Hepatocyte (in vitro differentiated cells): Measurements from ENCODE around the gene COL4A2. TPM values are rescaled to one million over a fixed set of nuclear protein-coding genes. Genes with fewer than 3 reads are reported as not detected.

Source experiments
- DNase-seq: peaks from one replicate; pipeline ENCODE4 v3.0.0-alpha.2; 2016; ENCODE audit warnings: low spot score
- H2AFZ ChIP-seq: fragments of 200-600 bp; sonication (generic); 2 replicates; pipeline ENCODE4 v1.6.0; 2016; ENCODE audit warnings: antibody characterized with exemption, mild to moderate bottlenecking
- H3K27ac ChIP-seq: fragments of 200-600 bp; sonication (generic); 2 replicates; pipeline ENCODE4 v1.5.1; 2016; ENCODE audit warnings: mild to moderate bottlenecking
- H3K27me3 ChIP-seq: fragments of 200-600 bp; sonication (generic); 2 replicates; pipeline ENCODE4 v1.6.1; 2016
- H3K36me3 ChIP-seq: fragments of 200-600 bp; sonication (generic); replicated peaks from 2 replicates; pipeline ENCODE4 v1.5.1; 2016; ENCODE audit warnings: low read depth; ENCODE audit not compliant: insufficient read depth
- H3K4me1 ChIP-seq: fragments of 200-600 bp; sonication (generic); 2 replicates; pipeline ENCODE4 v1.5.1; 2016; ENCODE audit warnings: mild to moderate bottlenecking, moderate library complexity; ENCODE audit not compliant: insufficient read depth
- H3K4me2 ChIP-seq: fragments of 200-600 bp; sonication (generic); 2 replicates; pipeline ENCODE4 v1.6.0; 2016
- H3K4me3 ChIP-seq: fragments of 200-600 bp; sonication (generic); 2 replicates; pipeline ENCODE4 v1.5.1; 2016; ENCODE audit warnings: mild to moderate bottlenecking
- H3K79me2 ChIP-seq: fragments of 200-600 bp; sonication (generic); 2 replicates; pipeline ENCODE4 v1.6.0; 2017; ENCODE audit warnings: mild to moderate bottlenecking
- H3K9me2 ChIP-seq: fragments of 200-600 bp; sonication (generic); replicated peaks from 2 replicates; pipeline ENCODE4 v1.6.0; 2017; ENCODE audit warnings: mild to moderate bottlenecking; ENCODE audit not compliant: insufficient read depth
- H3K9me3 ChIP-seq: fragments of 200-600 bp; sonication (generic); 2 replicates; pipeline ENCODE4 v1.5.1; 2016; ENCODE audit warnings: low read depth, mild to moderate bottlenecking
- H4K20me1 ChIP-seq: fragments of 200-600 bp; sonication (generic); 2 replicates; pipeline ENCODE4 v1.6.0; 2016; ENCODE audit warnings: mild to moderate bottlenecking; ENCODE audit not compliant: insufficient read depth, poor library complexity, severe bottlenecking
- CTCF ChIP-seq: fragments of 200-600 bp; sonication (generic); IDR thresholded peaks from 2 replicates; pipeline ENCODE4 v1.5.1; 2016; ENCODE audit warnings: antibody characterized with exemption, mild to moderate bottlenecking; ENCODE audit not compliant: poor library complexity
- EZH2 ChIP-seq: fragments of 200-600 bp; sonication (generic); IDR thresholded peaks from 2 replicates; pipeline ENCODE4 v1.6.1; 2016; ENCODE audit warnings: antibody characterized with exemption, mild to moderate bottlenecking, borderline replicate concordance
- EZH2phosphoT487 ChIP-seq: fragments of 200-600 bp; sonication (generic); IDR thresholded peaks from one replicate; pipeline ENCODE4 v1.6.1; 2018; ENCODE audit warnings: antibody characterized with exemption, mild to moderate bottlenecking, low read depth, moderate library complexity; ENCODE audit not compliant: unreplicated experiment, severe bottlenecking
- WGBS: methylation state at CpG from one replicate; pipeline ENCODE4 v1.1.6; 2016; ENCODE audit warnings: low lambda C conversion rate; ENCODE audit errors: missing lambda C conversion rate; 5-methylcytosine and 5-hydroxymethylcytosine counted together
- polyA plus RNA-seq: library from polyadenylated mRNA; unstranded; fragments of >200 nt; fragmentation: Nextera tagmentation; extraction: Ambion mirVana; gene quantifications from 2 replicates; pipeline ENCODE4 v1.2.1, GENCODE V29; 2016
- total RNA-seq: library from RNA; depleted of rRNA; stranded (reverse); fragments of >200 nt; gene quantifications from 2 replicates; pipeline ENCODE4 v1.2.3, GENCODE V29; 2014

COL4A2 gene
- total and polyA plus RNA-seq, 2 experiments from 2014 or later, result 171 to 221 TPM

GRCh38 chr13:110434629-110435028, 127.5 kb downstream of the COL4A2 start:
- H3K9me3 ChIP-seq, result no peaks in the 10 kb centered on the region
- no peaks in the 10 kb centered on the region for H3K27me3 ChIP-seq
- no peak overlapping the region for H3K4me2 ChIP-seq
- H3K27ac ChIP-seq, result no peak overlapping the region
- WGBS, result 92% methylated on average over 9 of the region's 9 CpGs
- H3K9me2 ChIP-seq, result no peaks in the 10 kb centered on the region
- no peaks in the 10 kb centered on the region for H3K4me1 ChIP-seq
- no peak overlapping the region for H2AFZ ChIP-seq
- no peaks in the 10 kb centered on the region for H3K36me3 ChIP-seq
- no peaks in the 10 kb centered on the region for H3K79me2 ChIP-seq
- no peaks in the 10 kb centered on the region for H4K20me1 ChIP-seq
- TF ChIP-seq EZH2 (no peak), EZH2phosphoT487 (no peak), CTCF (no peak)
- H3K4me3 ChIP-seq, result no peak overlapping the region
- no peak for DNase-seq

GRCh38 chr13:110435331-110435730, 128.2 kb downstream of the COL4A2 start:
- H2AFZ ChIP-seq, result no peak overlapping the region
- no peak for DNase-seq
- H3K9me3 ChIP-seq, result no peaks in the 10 kb centered on the region
- TF ChIP-seq CTCF (no peak), EZH2 (no peak), EZH2phosphoT487 (no peak)
- no peak overlapping the region for H3K4me2 ChIP-seq
- no peak overlapping the region for H3K4me3 ChIP-seq
- no peaks in the 10 kb centered on the region for H3K9me2 ChIP-seq
- no peaks in the 10 kb centered on the region for H3K4me1 ChIP-seq
- H4K20me1 ChIP-seq, result no peaks in the 10 kb centered on the region
- WGBS, result 92% methylated on average over 5 of the region's 5 CpGs
- no peaks in the 10 kb centered on the region for H3K27me3 ChIP-seq
- no peaks in the 10 kb centered on the region for H3K79me2 ChIP-seq
- no peak overlapping the region for H3K27ac ChIP-seq
- H3K36me3 ChIP-seq, result no peaks in the 10 kb centered on the region

GRCh38 chr13:110436276-110436675, 129.2 kb downstream of the COL4A2 start:
- Histone ChIP-seq H3K36me3 (no peaks in the 10 kb centered on the region), H3K27ac (no peak overlapping the region), H3K79me2 (no peaks in the 10 kb centered on the region), H3K4me1 (no peaks in the 10 kb centered on the region), H3K9me2 (no peaks in the 10 kb centered on the region), H4K20me1 (no peaks in the 10 kb centered on the region), H3K27me3 (no peaks in the 10 kb centered on the region), H3K4me3 (no peak overlapping the region), H3K9me3 (no peaks in the 10 kb centered on the region), H3K4me2 (no peak overlapping the region), H2AFZ (no peak overlapping the region)
- no peak for TF ChIP-seq CTCF
- no peak for TF ChIP-seq EZH2
- TF ChIP-seq EZH2phosphoT487, result no peak
- WGBS, result 95% methylated on average over 9 of the region's 9 CpGs
- DNase-seq, result no peak

GRCh38 chr13:110436786-110437370, 129.8 kb downstream of the COL4A2 start:
- 94% methylated on average over 16 of the region's 16 CpGs for WGBS
- no peak for DNase-seq
- no peaks in the 10 kb centered on the region for H3K27me3 ChIP-seq
- H3K9me2 ChIP-seq, result no peaks in the 10 kb centered on the region
- H3K4me1 ChIP-seq, result no peaks in the 10 kb centered on the region
- no peaks in the 10 kb centered on the region for H3K9me3 ChIP-seq
- no peaks in the 10 kb centered on the region for H3K36me3 ChIP-seq
- H3K79me2 ChIP-seq, result no peaks in the 10 kb centered on the region
- no peak overlapping the region for H3K4me3 ChIP-seq
- H3K4me2 ChIP-seq, result no peak overlapping the region
- no peak overlapping the region for H2AFZ ChIP-seq
- no peak for TF ChIP-seq EZH2
- no peak for TF ChIP-seq CTCF
- TF ChIP-seq EZH2phosphoT487, result no peak
- no peaks in the 10 kb centered on the region for H4K20me1 ChIP-seq
- H3K27ac ChIP-seq, result no peak overlapping the region
